ENCODE measurements around the gene PRPSAP2.
A peak's percentile ranks its signal among the peaks of the same experiment; 100 is the strongest.
"Not testable (repeated sequence)": the region's sequence is repeated elsewhere in the genome, so short reads cannot be mapped to it uniquely, and the experiment has no call there.

PRPSAP2 gene

DNA sequence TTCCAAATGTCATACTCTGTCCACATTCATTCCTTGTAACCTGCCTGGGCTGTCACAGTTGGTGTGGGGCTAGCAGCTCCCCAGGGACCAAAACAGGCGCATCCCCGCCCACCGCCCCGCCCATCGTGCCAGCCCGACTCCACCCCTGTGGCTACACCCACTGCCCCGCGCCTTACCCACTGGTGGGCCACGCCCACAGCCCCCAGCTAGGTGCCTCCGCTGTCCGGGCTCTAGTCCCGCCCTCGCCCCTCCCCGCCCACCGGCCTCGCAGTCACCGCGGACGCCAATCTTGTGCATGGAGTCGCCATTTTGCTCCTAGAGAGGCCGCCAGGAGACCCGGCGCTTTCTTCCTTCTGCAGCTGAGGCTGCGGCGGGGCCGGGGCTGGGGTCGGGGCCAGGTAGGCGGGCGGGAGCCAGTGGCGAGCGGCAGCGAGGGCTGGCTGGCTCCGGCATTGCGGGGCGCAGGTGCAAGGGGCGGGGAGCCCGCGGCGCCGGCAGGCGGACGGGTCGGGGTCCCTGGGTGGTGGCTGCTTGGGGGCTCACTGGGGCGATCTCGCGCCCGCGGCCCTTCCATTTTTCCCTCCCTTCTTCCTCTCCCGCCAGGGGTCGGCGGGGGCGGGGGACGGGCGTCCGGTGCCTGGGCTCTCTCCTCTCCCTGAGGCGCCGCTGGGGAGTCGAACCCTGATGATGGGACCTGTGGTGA lies at the start of gene PRPSAP2:
TSS of gene PRPSAP2 (plus strand) at position 268 of the 703 bp plus-strand sequence. CDS start 7,703 bp downstream, outside the sequence.
- peak; percentile 94 for DNase-seq

- not testable (repeated sequence) for DNase-seq
Observed at GRCh38 chr17:18815924-18816323, 42.0 kb upstream of the PRPSAP2 start.

GRCh38 chr17:18816489-18817371 lies 41.2 kb upstream of the PRPSAP2 start:
- peak; percentile 78 for DNase-seq

DNA sequence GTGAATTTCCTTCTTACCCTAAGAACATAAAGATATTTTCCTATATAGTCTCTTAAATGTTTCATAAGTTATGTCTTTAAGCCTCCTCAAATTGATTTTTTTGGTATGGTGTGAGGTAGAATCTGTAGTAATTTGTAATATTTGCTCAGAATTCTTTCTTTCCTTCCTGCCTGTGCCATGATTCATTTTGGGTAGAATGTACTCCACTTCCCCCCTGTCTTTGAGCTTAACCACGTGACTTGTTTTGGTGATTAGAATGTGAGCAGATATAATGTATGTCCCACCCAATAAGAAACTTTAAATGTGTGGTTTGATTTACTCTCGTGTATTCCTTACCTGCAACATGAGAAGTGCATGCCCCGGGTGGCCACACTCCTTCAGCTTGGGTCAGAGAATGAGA lies 36.5 kb upstream of the PRPSAP2 start:
- not testable (repeated sequence) for DNase-seq

DNA sequence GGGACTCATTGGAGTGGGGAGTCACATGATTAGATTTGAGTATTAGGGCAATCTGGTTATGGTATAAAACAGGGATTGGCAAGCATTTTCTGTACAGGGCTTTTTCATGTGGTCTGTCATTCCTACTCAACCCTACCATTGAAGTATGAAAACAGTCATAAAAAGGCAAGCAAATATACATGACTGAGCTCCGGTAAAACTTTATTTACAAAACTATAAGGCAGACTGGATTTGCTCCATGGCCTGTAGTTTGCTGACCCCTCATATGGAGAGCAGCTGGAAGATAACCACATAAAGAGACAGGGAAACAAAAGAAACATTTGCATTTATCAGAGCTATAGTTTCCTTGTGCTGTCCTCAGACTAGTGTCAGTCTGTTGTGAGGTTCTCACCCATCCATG lies 30.3 kb upstream of the PRPSAP2 start:
- not testable (repeated sequence) for DNase-seq

- DNase-seq, result no peak
Observed at GRCh38 chr17:18848501-18848900, 9.4 kb upstream of the PRPSAP2 start.

GRCh38 chr17:18850679-18851078 lies 7.3 kb upstream of the PRPSAP2 start:
- DNase-seq, result no peak

DNA sequence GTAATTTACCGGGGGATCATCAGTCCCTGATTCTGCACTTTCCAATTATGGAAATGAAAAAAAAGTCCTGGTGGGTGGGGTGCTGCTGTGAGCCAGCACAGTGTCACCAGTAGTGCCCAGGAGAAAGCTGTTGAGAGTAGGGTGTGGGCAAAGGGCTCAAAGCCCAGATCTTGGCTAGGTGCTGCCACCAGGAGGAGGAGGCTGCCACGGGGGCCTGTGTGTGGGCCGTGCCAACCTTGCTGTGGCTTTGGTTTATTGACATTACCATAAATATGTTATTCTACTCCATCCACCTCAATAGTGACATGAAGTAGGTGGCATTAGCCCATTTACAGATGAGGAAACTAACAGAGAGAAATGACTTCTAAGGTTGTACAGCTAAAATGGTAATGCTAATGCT lies 6.7 kb upstream of the PRPSAP2 start:
- no peak for DNase-seq

DNA sequence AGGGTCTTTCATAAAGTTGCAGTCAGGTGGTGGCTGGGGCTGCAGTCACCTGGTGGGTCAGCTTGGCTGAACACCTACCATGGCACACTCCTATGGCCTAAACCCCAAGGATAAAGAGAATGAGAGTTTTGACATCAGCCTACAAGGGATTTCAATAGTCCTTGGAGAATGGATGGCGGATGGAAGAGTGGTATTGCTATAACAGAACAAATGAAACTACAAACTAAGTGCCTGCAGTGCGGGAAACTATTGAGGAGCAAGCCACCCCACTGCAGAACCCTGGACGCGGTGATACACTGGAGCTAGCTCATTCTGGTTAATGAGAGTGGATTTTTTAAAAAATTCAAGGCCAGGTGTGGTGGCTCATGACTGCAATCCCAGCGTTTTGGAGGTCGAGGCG lies 3.0 kb upstream of the PRPSAP2 start:
- DNase-seq, result no peak

DNA sequence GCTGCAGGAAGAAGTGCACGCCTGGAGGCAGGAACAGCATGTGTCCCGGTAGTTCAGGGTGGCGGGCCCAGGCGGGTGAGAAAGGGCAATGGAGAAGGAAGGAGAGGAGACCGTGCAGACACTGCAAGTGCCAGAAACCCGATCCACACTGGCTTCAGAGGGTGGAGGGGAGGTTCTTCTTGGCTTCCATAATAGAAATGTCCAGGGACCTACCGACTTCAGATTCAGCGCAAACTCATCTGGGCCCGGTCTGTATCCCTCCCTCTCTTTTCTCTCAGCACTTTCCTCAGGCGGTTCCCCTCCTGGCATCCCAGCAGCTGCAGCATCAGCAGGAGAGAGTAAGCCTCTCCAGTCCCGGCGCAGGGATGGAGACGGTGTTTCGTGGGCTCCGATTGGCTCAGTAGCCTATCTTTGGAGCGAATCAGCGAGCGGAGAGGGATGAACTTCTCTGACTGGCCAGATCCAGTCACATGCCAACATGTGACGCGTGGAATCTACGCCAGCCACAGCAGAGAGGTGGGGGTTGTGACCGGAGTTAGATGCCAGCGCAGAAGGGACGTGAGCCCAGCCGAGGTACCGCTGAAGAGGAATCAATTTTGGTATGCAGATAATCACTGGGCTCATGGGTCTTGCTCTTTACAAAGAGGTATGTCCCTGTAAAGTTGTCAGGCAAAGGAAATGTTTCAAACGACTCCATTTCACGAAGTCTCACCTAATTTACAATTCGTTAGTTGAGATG lies 1.9 kb upstream of the PRPSAP2 start:
- DNase-seq, result peak; percentile 99

- DNase-seq, result no peak
Observed at GRCh38 chr17:18856570-18856915, 1.4 kb upstream of the PRPSAP2 start.

- no peak for DNase-seq
Observed at GRCh38 chr17:18858567-18859245, 775 bp downstream of the PRPSAP2 start.

GRCh38 chr17:18859256-18859655 lies 1.3 kb downstream of the PRPSAP2 start:
- no peak for DNase-seq

DNA sequence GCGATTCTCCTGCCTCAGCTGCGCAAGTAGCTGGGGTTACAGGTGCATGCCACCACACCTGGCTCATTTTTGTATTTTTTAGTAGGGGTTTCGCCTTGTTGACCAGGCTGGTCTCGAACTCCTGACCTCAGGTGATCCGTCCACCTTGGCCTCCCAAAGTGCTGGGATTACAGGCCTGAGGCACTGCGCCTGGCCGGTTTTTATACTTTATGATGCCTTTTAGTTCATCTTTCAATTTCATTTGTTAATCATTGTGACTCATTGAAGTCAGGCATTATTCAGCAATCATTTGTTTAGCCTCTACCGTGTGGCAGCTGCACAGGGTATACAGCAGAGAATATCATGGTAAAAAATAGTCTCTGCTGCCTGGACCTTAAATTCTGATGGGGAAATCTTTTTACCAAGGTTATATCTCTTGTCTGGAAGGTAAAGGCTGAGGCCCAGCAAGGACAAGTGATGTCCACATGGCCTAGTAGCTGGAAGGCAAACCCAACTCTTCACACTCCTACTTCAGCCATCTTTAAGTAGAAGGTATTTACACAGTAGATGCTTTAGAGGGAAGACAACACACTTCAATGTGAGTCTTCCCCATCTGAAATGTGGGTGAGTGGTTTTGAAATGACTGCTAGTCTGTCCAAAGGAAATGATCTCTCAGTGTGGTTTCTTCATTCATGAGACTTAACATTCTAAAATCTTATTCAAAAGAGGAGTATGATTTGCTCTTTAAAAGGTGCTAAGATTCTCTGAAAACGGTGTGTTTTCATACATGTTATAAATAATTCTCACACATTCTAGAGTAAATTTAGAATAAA lies 2.4 kb downstream of the PRPSAP2 start:
- no peak for DNase-seq

DNA sequence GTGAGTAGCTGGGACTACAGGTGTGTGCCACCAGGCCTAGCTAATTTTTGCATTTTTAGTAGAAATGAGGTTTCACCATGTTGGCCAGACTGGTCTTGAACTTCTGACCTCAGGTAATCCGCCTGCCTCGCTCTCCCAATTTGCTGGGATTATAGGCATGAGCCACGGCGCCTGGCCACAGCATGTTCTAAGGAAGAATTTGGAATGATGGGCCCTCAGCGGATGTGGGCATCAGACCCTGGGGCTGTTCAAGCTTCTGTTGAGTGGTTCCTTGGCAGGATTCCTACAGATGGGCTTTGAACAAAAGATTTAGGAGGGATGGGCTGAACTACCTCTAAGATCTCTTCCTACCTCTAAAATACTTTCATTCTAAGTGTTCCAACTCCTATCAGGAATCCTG lies 4.1 kb downstream of the PRPSAP2 start:
- no peak for DNase-seq

GRCh38 chr17:18864996-18865395 lies 7.1 kb downstream of the PRPSAP2 start:
- not testable (repeated sequence) for DNase-seq

DNA sequence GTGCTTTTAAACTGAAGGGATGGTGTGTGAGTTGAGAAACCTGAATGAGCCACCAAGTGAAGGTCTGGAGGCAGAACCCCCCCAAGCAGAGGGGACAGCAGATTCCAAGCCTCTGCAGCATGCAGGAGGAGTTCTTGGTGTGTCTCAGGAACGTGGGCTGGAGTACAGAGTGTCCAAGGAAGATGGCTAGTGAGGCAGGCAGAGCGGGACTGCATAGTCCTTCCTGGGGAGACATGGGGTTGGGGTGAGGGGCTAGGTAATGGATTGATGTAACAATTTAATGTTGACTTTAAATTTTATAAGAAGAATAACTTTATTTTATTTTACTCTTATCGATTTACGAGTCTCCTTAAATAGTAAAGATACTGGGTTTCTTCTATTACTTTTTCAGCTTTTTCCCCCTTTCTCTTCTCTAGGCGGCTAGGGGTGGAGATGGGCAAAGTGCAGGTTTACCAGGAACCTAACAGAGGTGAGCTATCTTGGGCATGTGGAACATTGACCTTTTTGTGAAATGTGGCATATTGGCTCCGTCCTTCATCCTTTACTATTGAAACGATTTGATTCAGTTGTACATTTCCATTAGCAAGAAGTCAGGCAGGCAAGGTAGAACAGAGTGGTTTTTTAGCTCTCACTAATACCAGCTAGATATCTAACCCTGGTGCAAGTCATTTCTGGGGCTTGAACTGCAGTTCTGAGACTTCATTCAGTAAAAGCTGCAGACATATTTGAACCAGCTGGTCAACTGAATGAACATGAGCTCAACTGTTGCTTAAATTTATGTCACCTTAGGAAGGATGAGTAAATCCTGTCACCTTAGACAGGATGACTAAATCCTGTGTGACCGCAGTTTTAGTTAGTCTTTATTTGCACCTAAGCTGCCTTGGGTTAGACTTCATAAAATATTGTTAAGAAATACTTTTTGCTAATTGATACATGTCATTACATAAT lies 9.2 kb downstream of the PRPSAP2 start:
- no peak for DNase-seq

- DNase-seq, result no peak
Observed at GRCh38 chr17:18877104-18877645, 19.2 kb downstream of the PRPSAP2 start.

DNA sequence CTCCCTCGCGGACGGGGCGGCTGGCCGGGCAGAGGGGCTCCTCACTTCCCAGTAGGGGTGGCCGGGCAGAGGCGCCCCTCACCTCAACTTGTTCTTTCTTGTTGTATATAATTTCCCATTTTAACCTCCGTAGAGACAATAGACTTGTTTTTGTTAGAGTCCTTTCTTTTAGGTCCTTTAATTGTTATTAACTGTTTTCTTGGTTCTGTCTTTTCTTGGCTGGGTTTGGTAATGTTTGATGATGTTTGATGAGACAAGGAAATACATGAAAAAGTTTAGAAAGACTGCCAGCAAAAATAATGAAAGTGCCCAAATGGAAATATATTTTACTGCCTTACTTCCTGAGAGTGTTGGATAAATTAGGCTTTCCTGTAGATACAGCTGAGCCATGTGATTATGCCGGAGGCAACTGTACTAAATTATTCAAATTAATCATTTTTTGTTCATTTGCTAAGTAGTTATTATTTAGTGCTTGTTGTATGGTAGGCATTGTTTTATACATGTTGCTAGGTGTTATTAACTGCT lies 30.9 kb downstream of the PRPSAP2 start:
- no peak for DNase-seq

DNA sequence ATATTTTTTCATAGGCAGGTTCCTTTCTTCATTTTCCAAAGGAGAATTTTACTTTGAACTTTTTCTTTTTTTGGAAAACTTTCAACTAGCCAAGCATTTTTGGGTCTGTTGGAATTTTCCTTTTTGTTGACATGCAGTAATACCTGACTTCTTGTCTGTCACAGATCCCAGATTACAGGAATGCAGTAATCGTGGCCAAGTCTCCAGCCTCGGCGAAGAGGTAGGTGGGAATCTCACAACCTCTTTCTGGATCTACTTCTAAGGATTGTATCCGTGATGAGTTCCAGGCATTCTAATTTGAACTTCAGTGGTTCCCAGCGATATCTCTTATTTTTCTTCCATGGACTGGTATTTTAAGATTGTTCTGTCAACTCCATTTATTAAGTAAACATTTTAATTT lies 31.7 kb downstream of the PRPSAP2 start:
- DNase-seq, result no peak

All from SHP77 treated with DMSO at 0.1 percent for 48 hours (cell line).